ENCODE data around the gene SMAD4.
"Not testable (repeated sequence)": the region's sequence is repeated elsewhere in the genome, so short reads cannot be mapped to it uniquely, and the experiment has no call there.

GRCh38 chr18:51119976-51120375 is 90.0 kb downstream of the SMAD4 start:
- not testable (repeated sequence) for TF ChIP-seq CTCF (conservative IDR thresholded peaks at IDR 0.05; ENCODE audit: low read depth, low read length); EZH2phosphoT487 (IDR thresholded peaks at IDR 0.05; ENCODE audit: borderline replicate concordance, low read length)

All from PC-3 (cell line).